HG03103 (cell line): ENCODE measurements around the gene MINDY2.
"Not testable (repeated sequence)": the region's sequence is repeated elsewhere in the genome, so short reads cannot be mapped to it uniquely, and the experiment has no call there.

Experiments used
- ATAC-seq: cut with Tn5 transposase; IDR thresholded peaks from one replicate; pipeline ENCODE4 v1.9.1; 2021; ENCODE audit warnings: low read depth; ENCODE audit not compliant: unreplicated experiment

Gene MINDY2

DNA sequence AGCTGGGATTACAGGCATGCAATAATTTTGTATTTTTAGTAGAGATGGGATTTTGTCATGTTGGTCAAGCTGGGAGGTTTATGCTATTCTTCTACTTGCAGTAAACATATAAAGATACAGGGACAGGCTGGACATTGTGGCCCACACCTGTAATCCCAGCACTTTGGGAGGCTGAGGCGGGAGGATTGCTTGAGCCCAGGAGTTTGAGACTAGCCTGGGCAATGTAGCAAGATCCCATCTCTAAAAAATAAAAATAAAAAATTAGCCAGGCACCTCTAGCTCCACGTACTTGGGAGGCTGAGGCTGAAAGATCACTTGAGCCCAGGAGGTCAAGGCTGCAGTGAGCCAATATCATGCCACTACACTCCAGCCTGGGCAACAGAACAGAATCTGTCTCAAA is 52.2 kb downstream of the MINDY2 start:
- not testable (repeated sequence) for ATAC-seq

DNA sequence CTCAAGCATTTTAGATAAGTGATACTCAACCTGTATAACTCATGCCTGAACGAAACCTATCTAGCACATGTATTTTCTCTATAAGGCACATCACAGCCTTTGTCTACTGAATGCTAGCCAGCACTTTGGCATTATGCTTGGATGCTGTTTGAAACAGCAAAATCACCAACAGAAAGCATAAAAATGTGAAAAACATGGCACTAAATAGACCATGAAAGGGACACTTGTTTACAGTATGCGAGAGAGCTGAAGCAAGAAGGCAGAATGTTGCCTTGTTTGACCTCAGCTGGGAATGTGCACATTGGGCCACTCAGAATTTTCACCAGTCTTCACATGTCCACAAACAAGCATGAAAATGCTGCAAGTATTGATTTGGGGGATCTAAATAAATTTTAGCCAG is 59.5 kb downstream of the MINDY2 start:
- no peak for ATAC-seq

DNA sequence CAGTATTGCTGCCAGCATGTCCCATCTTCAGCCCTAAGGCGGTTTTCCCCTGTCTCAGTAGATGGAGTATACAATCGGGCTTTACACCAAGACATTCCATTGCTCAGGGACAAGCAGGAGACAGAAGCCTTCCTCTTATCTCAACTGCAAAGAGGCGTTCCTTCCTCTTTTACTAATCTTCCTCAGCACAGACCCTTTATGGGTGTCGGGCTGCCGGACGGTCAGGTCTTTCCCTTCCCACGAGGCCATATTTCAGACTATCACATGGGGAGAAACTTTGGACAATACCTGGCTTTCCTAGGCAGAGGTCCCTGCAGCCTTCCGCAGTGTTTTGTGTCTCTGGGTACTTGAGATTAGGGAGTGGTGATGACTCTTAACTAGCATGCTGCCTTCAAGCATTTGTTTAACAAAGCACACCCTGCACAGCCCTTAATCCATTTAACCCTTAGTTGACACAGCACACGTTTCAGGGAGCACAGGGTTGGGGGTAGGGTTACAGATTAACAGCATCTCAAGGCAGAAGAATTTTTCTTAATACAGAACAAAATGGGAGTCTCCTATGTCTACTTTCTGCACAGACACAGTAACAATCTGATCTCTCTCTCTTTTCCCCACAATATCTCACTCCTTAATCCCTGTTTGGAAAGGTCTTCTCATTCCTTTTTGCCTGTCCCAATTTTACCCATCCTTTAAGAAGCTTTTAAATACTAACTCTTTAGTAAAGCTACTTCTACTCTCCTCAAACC is 62.8 kb downstream of the MINDY2 start:
- not testable (repeated sequence) for ATAC-seq

- no peak for ATAC-seq
Measured at GRCh38 chr15:58839485-58839884, 68.4 kb downstream of the MINDY2 start.

- no peak for ATAC-seq
Measured at GRCh38 chr15:58840048-58840447, 68.9 kb downstream of the MINDY2 start.

- no peak for ATAC-seq
Measured at GRCh38 chr15:58842713-58843396, 71.8 kb downstream of the MINDY2 start.

DNA sequence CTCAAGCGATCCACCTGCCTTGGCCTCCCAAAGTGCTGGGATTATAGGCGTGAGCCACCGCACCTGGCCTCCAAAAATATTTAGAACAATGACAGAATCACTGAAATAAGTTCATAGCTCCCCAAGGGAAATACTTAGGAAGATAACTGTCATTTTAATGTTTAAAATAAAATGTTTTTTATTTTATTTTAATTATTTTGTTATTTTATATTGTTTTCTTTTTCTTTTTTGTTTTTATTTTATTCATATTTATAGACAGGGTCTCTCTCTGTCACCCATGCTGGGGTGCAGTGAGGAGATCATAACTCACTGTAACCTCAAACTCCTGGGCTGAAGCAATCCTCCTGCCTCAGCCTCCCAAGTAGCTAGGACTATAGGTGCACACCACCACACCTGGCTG is 80.1 kb downstream of the MINDY2 start:
- not testable (repeated sequence) for ATAC-seq

DNA sequence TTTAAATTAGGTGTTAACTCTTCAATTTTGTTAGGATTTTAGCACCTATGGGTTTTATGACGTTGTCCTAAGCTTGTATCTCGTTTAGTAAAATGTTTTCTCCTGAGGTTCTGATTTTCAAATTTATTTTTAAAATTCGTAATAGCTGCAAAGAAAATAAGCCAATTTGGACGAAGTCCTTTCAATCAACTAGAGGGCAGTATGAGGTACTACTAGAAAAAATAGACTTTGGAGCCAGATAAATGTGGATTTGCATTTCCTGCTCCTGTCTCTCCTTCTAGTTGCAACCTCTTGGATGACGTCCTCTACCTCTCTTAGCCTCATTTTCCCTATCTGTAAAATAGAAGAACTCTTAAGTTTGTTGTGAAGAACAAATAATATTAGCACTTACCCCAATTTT is 81.2 kb downstream of the MINDY2 start:
- no peak for ATAC-seq

- no peak for ATAC-seq
Measured at GRCh38 chr15:58854593-58854992, 83.5 kb downstream of the MINDY2 start.

DNA sequence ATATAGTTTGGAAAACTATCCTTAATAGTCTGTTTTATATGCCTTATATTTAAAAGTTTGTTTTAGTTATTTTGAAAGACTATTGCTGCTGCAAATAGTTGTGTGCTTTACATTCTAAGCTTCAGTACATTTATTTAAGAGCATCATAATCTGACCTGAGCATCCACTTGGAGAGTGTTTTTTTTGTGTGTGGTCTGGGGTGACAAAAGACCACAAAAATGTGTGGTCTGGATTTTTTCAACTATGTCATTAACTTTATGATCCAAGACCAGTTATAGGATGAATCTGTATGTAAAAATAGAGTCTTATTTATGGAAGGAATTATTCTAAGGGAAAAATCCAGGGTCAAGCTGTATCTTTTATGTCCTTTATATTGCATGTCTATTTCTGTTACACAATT is 85.0 kb downstream of the MINDY2 start:
- no peak for ATAC-seq

- not testable (repeated sequence) for ATAC-seq
Measured at GRCh38 chr15:58856621-58857020, 85.5 kb downstream of the MINDY2 start.

DNA sequence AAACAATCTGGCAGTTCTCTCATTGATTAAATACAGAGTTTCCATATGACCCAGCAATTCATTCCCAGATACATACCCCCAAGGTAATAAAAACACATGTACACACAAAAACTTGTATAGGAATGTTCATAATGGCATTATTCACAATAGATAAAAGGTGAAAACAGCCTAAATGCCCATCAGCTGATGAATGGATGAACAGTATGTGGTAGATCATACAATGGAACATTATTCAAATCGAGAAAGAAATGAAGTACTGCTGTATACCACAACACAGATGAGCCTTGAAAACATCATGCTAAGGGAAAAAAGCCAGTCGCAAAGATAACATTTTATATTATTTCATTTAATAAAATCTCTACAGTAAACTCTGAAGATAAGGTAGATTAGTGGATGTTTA is 91.2 kb downstream of the MINDY2 start:
- ATAC-seq: no peak

DNA sequence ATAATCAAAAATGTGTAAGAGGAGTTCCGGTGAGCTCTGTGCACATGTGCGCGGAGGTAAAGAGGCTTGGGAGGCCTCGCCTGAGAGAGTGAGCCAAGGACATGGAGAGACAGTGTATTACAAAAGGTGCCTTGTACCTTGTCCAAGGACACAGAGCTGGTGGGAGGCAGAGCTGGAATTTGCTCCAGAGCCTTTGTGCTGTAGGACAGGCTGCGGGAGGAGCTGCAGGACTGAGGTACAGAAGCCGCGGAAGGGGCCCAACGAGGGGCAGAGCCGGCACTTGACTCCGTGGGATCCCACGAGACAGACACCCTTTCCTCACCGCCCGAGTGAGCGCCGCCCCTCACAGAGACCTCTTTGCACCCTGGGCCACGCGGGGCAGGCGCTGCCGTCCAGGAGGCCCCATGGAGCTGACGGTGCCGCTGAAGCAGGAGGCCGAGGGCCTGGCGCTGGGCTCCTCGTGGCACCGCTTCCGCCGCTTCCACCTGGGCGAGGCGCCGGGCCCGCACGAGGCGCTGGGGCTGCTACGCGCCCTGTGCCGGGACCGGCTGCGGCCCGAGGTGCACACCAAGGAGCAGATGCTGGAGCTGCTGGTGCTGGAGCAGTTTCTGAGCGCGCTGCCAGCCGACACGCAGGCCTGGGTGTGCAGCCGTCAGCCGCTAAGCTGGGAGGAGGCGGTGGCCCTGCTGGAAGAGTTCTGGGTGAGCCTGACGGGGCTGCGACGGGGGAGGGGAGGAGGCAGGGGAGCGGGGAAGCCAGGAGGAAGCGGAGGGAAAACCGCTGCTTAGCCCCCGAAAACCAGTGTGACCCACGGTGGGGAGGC is 93.7 kb downstream of the MINDY2 start:
- no peak for ATAC-seq

GRCh38 chr15:58865425-58865880 is 94.4 kb downstream of the MINDY2 start:
- ATAC-seq: no peak

DNA sequence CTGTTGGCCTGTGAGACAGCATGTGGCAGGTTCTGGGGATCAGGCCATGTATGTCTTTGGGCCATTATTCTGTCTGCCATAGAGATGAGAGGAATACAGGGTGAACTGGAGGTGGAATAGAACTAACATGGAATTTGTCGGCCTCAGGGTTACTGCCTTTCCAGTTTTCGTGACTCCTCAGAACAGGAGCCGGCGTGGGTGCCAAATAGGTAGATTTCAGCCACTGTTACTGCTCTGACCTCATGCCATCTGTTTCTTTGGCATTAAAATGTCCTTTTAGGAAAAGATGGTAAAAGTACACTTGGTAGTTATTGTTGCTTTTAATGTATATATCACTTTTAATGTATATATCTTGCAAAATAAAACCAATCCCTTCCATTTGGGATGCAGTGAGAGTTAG is 96.8 kb downstream of the MINDY2 start:
- ATAC-seq: no peak

DNA sequence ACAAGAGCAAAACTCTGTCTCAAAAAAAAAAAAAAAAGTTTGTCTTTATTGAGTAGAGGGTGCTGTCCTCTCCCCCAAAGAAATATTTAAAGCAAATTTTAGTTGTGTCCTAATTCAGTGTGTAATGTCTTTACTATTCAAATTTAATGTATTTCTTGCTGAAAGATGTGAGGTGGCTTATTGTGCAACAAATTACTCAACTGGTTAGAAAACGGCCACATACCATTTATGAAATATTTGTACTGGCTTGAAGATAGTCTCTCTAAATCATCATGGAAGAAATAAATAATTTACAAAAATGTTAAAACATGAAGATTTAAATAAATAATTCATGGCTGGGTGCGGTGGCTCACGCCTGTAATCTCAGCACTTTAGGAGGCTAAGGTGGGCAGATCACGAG is 99.3 kb downstream of the MINDY2 start:
- no peak for ATAC-seq

DNA sequence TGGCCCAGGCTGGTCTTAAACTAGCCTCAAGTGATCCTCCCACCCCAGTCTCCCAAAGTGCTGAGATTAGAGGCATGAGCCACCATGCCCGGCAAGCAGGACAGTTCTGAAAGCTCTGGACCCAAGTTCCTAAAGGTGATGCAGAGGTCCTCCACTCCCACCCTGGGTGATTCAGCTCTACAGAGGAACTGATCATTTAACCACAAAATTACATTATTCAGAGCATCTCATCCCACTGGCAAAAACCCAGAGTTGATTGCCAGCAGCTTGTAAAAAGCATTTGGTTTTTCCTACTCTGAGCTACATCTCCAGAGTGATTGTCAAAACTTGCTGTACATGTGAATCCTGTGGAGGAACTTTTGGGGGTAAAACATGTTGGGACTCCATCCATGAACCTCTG is 102.2 kb downstream of the MINDY2 start:
- no peak for ATAC-seq

DNA sequence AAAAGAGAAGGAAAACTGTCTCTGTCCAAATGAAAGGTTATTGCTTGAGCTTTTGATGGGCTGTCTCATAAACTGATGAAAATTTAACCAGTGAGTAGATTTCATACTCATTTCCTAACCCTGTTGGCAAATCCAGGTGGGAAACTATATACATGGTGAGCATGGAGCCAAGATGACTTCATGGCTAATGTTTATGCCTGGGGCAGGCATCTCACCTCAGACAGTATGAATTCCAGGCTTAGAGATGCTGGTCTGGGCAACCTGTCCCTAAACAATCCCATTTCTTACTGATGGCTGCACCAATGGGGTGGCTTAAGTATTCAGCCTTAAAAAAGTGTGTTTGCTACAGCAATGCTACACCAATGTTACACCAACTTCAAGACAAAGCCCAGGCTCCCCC is 104.2 kb downstream of the MINDY2 start:
- no peak for ATAC-seq

- ATAC-seq: no peak
Measured at GRCh38 chr15:58876306-58877106, 105.4 kb downstream of the MINDY2 start.

DNA sequence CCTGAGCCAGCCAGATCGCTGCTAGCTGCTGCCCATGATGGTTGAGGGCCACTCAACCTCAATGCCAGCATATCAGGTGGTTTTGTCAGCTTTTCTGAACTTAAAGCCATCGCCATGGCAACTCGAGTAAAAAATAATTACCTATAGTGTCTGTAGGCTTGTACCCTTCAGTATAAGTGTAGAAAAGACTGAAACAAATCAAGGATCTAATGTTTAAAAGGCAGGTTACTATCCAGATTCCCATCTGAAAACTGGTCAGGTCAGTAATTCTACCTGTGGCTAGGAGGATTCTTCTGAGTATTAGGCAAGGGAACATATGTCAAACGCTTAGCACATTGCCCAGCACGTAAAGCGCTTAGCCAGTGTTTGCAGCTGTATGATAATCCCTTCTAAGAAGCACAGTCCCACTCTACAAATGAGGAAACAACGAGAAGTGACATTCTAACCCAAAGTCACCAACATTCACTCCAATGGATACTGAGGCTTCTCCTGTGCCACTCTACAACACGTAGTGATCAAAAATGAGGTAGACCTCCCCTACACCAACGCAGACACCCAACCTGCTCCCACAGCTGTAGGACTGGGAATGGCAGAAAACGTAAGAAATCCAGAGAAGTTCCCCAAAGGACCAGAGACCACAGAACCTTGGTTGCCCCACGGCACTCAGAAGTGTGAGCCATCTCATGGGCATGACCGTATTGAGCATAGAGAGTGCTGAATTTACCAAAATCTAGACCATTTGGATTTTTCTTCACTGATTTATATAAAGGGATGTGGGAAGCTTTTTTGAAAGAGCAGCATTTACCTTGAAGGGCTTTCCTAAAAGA is 107.1 kb downstream of the MINDY2 start:
- ATAC-seq: no peak
